GM23338 (cell line): Measurements from ENCODE around the gene CCDC12. TPM values are rescaled to one million over a fixed set of nuclear protein-coding genes. Genes with fewer than 3 reads are reported as not detected.

Source experiments
- ATAC-seq: fragments of 200-7000 bp; cut with Tn5 transposase; 3 replicates; pipeline ENCODE4 v1.9.1; 2020
- DNase-seq: peaks from one replicate; pipeline ENCODE4 v3.0.0-alpha.2; 2015; ENCODE audit warnings: low spot score
- H2AFZ ChIP-seq: fragments of 200-600 bp; sonication (generic); 2 replicates; pipeline ENCODE4 v1.8.0; 2016; ENCODE audit warnings: antibody characterized with exemption, mild to moderate bottlenecking, moderate library complexity
- H3F3A ChIP-seq: fragments of 200-600 bp; sonication (generic); replicated peaks from 2 replicates; pipeline ENCODE4 v1.8.0; 2017; ENCODE audit warnings: antibody characterized with exemption, mixed run types, low read depth
- H3K27ac ChIP-seq: fragments of 200-600 bp; sonication (generic); 2 replicates; pipeline ENCODE4 v1.6.1; 2016; ENCODE audit warnings: low read depth
- H3K27me3 ChIP-seq: fragments of 200-600 bp; sonication (generic); 2 replicates; pipeline ENCODE4 v1.8.0; 2016; ENCODE audit warnings: mild to moderate bottlenecking, mixed run types, moderate library complexity; ENCODE audit not compliant: insufficient read depth
- H3K36me3 ChIP-seq: fragments of 200-600 bp; sonication (generic); 2 replicates; pipeline ENCODE4 v1.8.0; 2016; ENCODE audit warnings: mild to moderate bottlenecking; ENCODE audit not compliant: insufficient read depth
- H3K4me1 ChIP-seq: fragments of 200-600 bp; sonication (generic); 2 replicates; pipeline ENCODE4 v1.8.0; 2016; ENCODE audit warnings: mild to moderate bottlenecking, moderate library complexity; ENCODE audit not compliant: insufficient read depth
- H3K4me2 ChIP-seq: fragments of 200-600 bp; sonication (generic); 2 replicates; pipeline ENCODE4 v1.7.1; 2017; ENCODE audit warnings: mixed run types
- H3K4me3 ChIP-seq: fragments of 200-600 bp; sonication (generic); 2 replicates; pipeline ENCODE4 v1.6.1; 2016; ENCODE audit warnings: mixed run types
- H3K79me2 ChIP-seq: fragments of 200-600 bp; sonication (generic); replicated peaks from 2 replicates; pipeline ENCODE4 v1.8.0; 2017; ENCODE audit warnings: mild to moderate bottlenecking; ENCODE audit not compliant: insufficient read depth
- H3K9me2 ChIP-seq: fragments of 200-600 bp; sonication (generic); 2 replicates; pipeline ENCODE4 v1.8.0; 2017; ENCODE audit not compliant: insufficient read depth
- H4K20me1 ChIP-seq: fragments of 200-600 bp; sonication (generic); replicated peaks from 2 replicates; pipeline ENCODE4 v1.8.0; 2017; ENCODE audit warnings: mild to moderate bottlenecking; ENCODE audit not compliant: insufficient read depth
- H3K27ac Mint-ChIP-seq: 2 replicates; pipeline ENCODE4 v1.8.0; 2020; ENCODE audit warnings: inconsistent platforms, mild to moderate bottlenecking, moderate library complexity, mixed read lengths
- H3K27me3 Mint-ChIP-seq: 3 replicates; pipeline ENCODE4 v1.8.0; 2022; ENCODE audit warnings: low read depth, mild to moderate bottlenecking, moderate library complexity, mixed read lengths, inconsistent platforms; ENCODE audit not compliant: insufficient read depth, poor library complexity
- H3K36me3 Mint-ChIP-seq: 3 replicates; pipeline ENCODE4 v1.8.0; 2021; ENCODE audit warnings: low read depth, mild to moderate bottlenecking, inconsistent platforms, moderate library complexity, mixed read lengths
- H3K4me1 Mint-ChIP-seq: 3 replicates; pipeline ENCODE4 v1.8.0; 2020; ENCODE audit warnings: mild to moderate bottlenecking, inconsistent platforms, mixed read lengths
- H3K4me3 Mint-ChIP-seq: 3 replicates; pipeline ENCODE4 v1.8.0; 2021; ENCODE audit warnings: moderate library complexity, mild to moderate bottlenecking, inconsistent platforms, mixed read lengths
- H3K9me3 Mint-ChIP-seq: 3 replicates; pipeline ENCODE4 v1.8.0; 2020; ENCODE audit warnings: moderate library complexity, mild to moderate bottlenecking, inconsistent platforms, mixed read lengths
- CREB1 ChIP-seq: fragments of 250-450 bp; sonication (Bioruptor Pico); IDR thresholded peaks from 2 replicates; pipeline ENCODE4 v1.5.0; 2020; ENCODE audit warnings: low read depth, mild to moderate bottlenecking, moderate library complexity
- EZH2 ChIP-seq: fragments of 200-600 bp; sonication (generic); IDR thresholded peaks from one replicate; pipeline ENCODE4 v1.8.0; 2017; ENCODE audit warnings: antibody characterized with exemption, mild to moderate bottlenecking, low read depth; ENCODE audit not compliant: unreplicated experiment
- EZH2phosphoT487 ChIP-seq: fragments of 200-600 bp; sonication (generic); IDR thresholded peaks from one replicate; pipeline ENCODE4 v1.8.1; 2018; ENCODE audit warnings: antibody characterized with exemption; ENCODE audit not compliant: unreplicated experiment
- JUNB ChIP-seq: IDR thresholded peaks from one replicate; pipeline ENCODE4 v1.6.1; 2016; ENCODE audit warnings: antibody characterized with exemption; ENCODE audit not compliant: unreplicated experiment
- NANOG ChIP-seq: IDR thresholded peaks from 2 replicates; pipeline ENCODE4 v1.6.1; 2016; ENCODE audit warnings: antibody characterized with exemption, borderline replicate concordance
- POLR2AphosphoS5 ChIP-seq: IDR thresholded peaks from 2 replicates; pipeline ENCODE4 v1.6.1; 2016; ENCODE audit warnings: antibody characterized with exemption, low read depth
- REST ChIP-seq: IDR thresholded peaks from one replicate; pipeline ENCODE4 v1.6.1; 2018; ENCODE audit warnings: antibody characterized with exemption; ENCODE audit not compliant: unreplicated experiment
- STAT1 ChIP-seq: IDR thresholded peaks from one replicate; pipeline ENCODE4 v1.6.1; 2016; ENCODE audit warnings: antibody characterized with exemption; ENCODE audit not compliant: unreplicated experiment
- ZNF114 ChIP-seq: fragments of 250-450 bp; sonication (Bioruptor Pico); IDR thresholded peaks from 2 replicates; pipeline ENCODE4 v1.5.0; 2020; ENCODE audit warnings: mild to moderate bottlenecking, moderate library complexity
- ZNF331 ChIP-seq: fragments of 250-450 bp; sonication (Bioruptor Pico); IDR thresholded peaks from 2 replicates; pipeline ENCODE4 v1.5.0; 2020; ENCODE audit warnings: low read depth, mild to moderate bottlenecking, moderate library complexity
- ZNF462 ChIP-seq: fragments of 250-450 bp; sonication (Bioruptor Pico); IDR thresholded peaks from 2 replicates; pipeline ENCODE4 v1.5.0; 2020; ENCODE audit warnings: mild to moderate bottlenecking, moderate library complexity
- polyA plus RNA-seq: library from polyadenylated mRNA; unstranded; fragments of >200 nt; fragmentation: Nextera tagmentation; extraction: Ambion mirVana; gene quantifications from 2 replicates; pipeline ENCODE4 v1.2.1, GENCODE V29; 2016
- total RNA-seq: library from RNA; depleted of rRNA; stranded (reverse); fragments of >200 nt; shearing (Covaris generic); gene quantifications from 2 replicates; pipeline ENCODE4 v1.2.3, GENCODE V29; 2014
- TF ChIP-seq, protein P1 (sequence below): IDR thresholded peaks from 2 replicates; pipeline ENCODE4 v1.6.1; 2016; ENCODE audit warnings: antibody characterized with exemption
- TF ChIP-seq, protein P2 (sequence below), 2 experiments: fragments of 200-600 bp in 1 of 2; sonication (generic) in 1 of 2; conservative IDR thresholded peaks; 2 replicates each; pipeline versions ENCODE4 v1.5.1 to v1.6.1; 2016 to 2017; ENCODE audit warnings: antibody characterized with exemption in 2 of 2, low read depth in 2 of 2, mild to moderate bottlenecking in 2 of 2, moderate library complexity in 1 of 2

Gene CCDC12
- total and polyA plus RNA-seq, 2 experiments from 2014 or later: 42.9 to 133 TPM

- Histone ChIP-seq H4K20me1 (0 out of 2 replicates have a peak, but pooled peaks cover 3% of the 10 kb centered on the region), H3K9me2 (no peaks in the 10 kb centered on the region), H3K4me2 (no peak overlapping the region), H3K27ac (no peak overlapping the region), H3K36me3 (no peaks in the 10 kb centered on the region), H2AFZ (no peak overlapping the region), H3F3A (no peaks in the 10 kb centered on the region), H3K4me3 (no peak overlapping the region), H3K79me2 (no peaks in the 10 kb centered on the region), H3K4me1 (peaks cover 5% of the 10 kb centered on the region), H3K27me3 (peaks cover 47% of the 10 kb centered on the region)
- no peak overlapping the region for H3K27ac Mint-ChIP-seq
- DNase-seq (no peak), ATAC-seq (no peak)
- H3K4me1 Mint-ChIP-seq: peaks cover 11% of the 10 kb centered on the region; the same call in 2 of the 3 replicates
- no peak overlapping the region for H3K4me3 Mint-ChIP-seq
- no peaks in the 10 kb centered on the region for H3K9me3 Mint-ChIP-seq
- peaks cover 56% of the 10 kb centered on the region for H3K27me3 Mint-ChIP-seq
- TF ChIP-seq ZNF114 (CRISPR knock-in tag) (no peak), JUNB (no peak), CREB1 (CRISPR knock-in tag) (no peak), POLR2AphosphoS5 (no peak), REST (no peak), STAT1 (no peak), EZH2 (no peak), NANOG (no peak), EZH2phosphoT487 (no peak), ZNF331 (CRISPR knock-in tag) (no peak), ZNF462 (CRISPR knock-in tag) (no peak)
- TF ChIP-seq, protein P1, sequence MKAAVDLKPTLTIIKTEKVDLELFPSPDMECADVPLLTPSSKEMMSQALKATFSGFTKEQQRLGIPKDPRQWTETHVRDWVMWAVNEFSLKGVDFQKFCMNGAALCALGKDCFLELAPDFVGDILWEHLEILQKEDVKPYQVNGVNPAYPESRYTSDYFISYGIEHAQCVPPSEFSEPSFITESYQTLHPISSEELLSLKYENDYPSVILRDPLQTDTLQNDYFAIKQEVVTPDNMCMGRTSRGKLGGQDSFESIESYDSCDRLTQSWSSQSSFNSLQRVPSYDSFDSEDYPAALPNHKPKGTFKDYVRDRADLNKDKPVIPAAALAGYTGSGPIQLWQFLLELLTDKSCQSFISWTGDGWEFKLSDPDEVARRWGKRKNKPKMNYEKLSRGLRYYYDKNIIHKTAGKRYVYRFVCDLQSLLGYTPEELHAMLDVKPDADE: no peak
- TF ChIP-seq, protein P2, sequence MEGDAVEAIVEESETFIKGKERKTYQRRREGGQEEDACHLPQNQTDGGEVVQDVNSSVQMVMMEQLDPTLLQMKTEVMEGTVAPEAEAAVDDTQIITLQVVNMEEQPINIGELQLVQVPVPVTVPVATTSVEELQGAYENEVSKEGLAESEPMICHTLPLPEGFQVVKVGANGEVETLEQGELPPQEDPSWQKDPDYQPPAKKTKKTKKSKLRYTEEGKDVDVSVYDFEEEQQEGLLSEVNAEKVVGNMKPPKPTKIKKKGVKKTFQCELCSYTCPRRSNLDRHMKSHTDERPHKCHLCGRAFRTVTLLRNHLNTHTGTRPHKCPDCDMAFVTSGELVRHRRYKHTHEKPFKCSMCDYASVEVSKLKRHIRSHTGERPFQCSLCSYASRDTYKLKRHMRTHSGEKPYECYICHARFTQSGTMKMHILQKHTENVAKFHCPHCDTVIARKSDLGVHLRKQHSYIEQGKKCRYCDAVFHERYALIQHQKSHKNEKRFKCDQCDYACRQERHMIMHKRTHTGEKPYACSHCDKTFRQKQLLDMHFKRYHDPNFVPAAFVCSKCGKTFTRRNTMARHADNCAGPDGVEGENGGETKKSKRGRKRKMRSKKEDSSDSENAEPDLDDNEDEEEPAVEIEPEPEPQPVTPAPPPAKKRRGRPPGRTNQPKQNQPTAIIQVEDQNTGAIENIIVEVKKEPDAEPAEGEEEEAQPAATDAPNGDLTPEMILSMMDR (conservative IDR thresholded peaks at IDR 0.05; ENCODE audit: low read depth in 2 of 2): no peak
- H3K36me3 Mint-ChIP-seq: no peaks in the 10 kb centered on the region
These were observed 80.2 kb downstream of the CCDC12 start for GRCh38 chr3:46896386-46896785.
